Measurements from ENCODE around the gene RIPK1.
"Not testable (repeated sequence)": the region's sequence is repeated elsewhere in the genome, so short reads cannot be mapped to it uniquely, and the experiment has no call there.

Gene RIPK1

DNA sequence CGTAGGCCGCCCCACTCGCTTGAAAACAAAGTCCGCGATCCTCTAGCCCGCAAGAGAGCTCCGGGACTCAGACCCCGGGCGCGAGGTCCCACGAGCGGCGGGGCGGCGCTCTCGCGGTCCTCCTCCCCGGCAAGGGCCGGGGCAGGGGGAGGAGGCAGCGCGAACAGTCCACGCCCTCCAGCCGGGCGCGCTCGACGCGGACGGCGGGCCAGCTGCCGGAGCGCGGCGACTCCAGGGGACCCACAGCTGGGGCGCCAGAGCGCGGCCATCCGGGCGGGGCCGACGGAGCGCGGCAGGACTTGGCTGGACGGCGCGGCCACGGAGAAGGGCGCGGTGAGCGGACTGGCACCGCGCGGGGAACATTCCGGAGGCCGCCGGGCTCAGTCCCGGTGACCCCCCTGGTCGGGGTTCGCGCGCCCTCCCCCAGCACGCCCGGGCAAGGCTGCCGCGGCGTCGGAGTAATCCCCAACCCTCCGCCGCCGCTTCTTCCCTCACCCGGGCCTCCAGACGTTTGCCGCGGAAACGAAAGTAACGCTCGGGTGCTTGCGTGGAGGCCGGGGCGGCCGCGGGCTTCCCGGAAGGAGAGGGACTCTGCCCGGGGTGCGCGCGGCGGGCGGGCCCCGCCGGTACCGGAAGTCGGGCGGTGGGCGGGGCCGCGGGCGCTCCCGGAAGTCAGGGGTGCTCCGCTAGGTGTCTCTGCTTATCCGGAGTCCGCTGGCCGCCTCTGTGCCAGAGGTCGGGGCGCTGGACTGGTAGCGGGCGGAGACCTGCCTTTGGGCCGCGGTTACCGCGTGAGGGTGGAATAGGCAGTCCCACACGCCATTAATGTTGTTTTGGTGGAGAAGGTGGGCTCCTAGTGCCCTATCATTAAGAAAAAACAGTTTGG lies at the start of gene RIPK1:
Gene RIPK1 (plus strand): TSS at position 166 of the 886 bp plus-strand sequence. CDS start 8,330 bp downstream, outside the sequence.
- peak; percentile 90 to 96 (median 94) for DNase-seq (ENCODE audit: low read depth in 2 of 3, low spot score in 2 of 3)

DNA sequence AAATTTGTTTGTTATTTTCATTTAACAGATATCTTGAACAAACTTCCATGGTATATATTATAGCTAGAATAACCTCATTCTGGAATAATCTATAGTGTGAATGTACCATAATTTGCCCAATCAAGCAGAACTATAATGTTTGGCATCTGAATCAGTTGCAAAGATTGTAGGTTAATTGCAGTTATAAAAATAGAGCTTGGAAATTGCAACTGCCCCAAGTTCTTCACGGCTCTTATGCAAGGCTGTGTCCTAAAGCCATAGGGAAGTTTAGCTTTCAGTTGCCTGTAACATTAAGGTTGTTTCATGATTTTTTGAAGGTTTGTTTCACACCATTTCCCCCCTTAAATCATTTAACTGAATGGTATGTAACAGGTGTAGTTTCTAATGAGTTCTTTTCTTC lies 49.2 kb upstream of the RIPK1 start:
- no peak for DNase-seq (ENCODE audit: low read depth in 2 of 3, low spot score in 2 of 3)

DNA sequence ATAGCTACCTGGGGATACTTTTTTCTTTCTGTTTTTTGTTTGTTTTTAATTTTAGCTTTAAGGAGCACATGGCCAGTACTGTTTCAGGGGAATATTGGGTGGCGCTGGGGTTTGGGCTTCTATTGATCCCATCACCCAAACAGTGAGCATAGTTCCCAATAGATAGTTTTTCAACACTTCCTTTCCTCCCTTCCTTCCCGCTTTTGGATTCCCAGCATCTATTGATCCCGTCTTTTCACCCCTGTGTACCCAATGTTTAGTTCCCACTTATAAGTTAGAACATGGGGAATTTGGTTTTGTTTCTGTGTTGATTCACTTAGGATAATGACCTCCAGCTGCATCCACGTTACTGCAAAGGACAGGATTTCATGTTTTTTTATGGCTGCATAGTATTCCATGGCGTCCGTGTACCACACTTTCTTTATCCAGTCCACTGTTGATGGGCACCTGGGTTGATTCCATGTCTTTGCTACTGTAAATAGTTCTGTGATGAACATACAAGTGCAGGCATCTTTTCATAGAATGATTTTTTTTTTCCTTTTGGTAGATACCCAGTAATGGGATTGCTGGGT lies 48.5 kb upstream of the RIPK1 start:
- DNase-seq (ENCODE audit: low read depth in 2 of 3, low spot score in 2 of 3), result no peak

DNA sequence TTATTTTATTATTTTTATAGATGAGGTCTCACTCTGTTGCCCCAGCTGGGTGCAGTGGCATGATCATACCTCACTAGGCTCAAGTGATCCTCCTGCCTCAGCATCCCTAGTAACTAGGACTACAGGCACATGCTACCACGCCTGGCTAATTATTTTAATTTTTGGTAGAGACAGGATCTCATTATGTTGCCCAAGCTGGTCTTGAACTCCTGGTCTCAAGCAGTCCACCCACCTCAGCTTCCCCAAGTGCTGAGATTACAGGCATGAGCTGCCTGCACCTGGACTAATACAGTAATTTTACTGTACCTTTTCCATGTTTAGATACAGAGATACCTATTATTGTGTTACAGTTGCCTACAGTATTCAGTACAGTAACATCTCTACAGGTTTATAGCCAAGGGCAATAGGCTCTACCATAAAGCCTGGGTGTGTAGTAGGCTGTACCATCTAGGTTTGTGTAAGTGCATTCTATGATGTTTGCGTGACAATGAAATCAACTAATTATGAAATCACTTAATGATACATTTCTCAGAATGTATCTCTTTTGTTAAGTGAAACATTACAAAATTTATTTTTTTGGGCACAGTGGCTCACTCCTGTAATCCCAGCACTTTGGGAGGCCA lies 47.2 kb upstream of the RIPK1 start:
- not testable (repeated sequence) for DNase-seq (ENCODE audit: low read depth in 2 of 3, low spot score in 2 of 3)

DNA sequence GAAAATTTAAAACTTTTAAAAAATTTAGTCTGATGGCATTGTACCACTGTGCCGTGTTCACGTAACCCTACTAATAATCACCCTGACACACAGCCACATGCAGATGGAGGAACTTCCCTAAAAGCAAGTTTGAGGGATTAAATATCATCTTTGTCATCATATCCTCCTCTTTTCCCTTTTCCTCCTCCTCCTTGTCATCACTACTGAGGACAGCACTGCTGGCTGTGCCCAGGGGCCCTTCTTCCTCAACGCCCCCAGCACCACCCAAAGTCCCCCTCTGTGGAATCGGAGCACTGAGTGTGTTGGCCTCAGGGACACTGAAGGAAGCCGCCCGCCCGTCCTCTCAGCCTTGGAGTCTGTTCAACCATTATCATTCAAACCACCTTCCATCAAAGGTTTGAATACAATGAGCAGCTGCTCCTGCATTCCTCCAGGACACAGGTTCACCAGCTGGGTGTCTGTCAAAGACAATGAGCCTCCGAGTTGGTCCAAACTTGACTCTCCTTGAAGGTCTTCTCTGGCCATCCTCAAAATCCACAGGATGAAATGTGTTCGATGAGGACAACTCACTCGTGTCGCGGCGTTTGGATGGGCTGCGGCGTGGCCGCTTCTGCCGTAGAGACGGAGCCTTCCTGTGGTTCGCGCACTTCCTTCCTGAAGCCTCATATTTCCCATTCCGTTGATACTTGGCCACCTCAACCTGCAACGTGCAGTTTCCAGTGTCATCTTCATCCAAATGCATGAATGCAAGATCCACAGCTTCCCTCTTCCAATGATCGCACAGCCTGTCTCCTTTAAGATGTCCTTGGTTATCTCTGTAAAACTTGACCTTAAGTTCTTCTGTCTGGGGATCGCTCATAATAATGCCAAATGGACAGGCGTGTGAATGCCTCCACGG lies 45.3 kb upstream of the RIPK1 start:
- DNase-seq (ENCODE audit: low read depth in 2 of 3, low spot score in 2 of 3), result peak in 1 of 3 experiments; percentile 23

DNA sequence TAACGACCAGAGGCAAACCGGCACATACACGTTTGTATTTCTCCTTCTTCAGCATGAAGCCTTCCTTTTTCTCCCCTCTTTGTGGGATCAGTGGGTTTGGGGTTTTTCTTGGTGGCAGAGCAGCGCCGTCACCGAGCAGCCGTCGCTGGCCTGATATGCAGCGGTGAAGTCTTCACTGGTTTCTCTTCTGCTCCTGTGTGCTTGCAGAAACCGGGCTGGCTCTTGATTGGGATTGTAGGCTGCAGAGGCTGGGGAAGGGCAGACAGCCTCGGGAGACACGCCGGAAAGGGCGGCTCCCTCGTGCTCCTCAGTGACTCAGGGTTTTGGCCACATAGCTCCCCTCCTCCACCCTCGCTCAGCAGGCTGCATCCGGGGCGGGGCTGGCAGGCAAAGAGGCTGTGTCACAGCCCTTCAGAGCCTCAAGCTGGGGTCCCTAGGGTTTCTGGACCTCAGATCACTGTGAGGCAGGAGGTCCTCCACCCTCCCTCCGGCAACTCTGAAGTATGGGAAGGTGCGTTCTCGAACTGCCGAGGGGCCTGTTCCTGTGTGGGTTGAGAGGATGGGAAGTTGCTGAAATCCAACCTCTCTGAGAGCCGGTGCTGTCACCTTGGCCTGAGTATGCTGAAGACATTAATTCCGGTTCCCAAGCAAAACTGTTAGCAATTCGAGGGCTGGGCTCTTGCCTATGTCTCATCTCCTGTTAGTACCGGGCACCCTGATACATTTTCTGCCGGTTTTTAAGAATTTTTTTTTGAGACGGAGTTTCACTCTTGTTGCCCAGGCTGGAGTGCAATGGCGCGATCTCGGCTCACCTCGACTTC lies 44.4 kb upstream of the RIPK1 start:
- DNase-seq (ENCODE audit: low read depth in 2 of 3, low spot score in 2 of 3), result peak; percentile 68 to 69 (median 68)

DNA sequence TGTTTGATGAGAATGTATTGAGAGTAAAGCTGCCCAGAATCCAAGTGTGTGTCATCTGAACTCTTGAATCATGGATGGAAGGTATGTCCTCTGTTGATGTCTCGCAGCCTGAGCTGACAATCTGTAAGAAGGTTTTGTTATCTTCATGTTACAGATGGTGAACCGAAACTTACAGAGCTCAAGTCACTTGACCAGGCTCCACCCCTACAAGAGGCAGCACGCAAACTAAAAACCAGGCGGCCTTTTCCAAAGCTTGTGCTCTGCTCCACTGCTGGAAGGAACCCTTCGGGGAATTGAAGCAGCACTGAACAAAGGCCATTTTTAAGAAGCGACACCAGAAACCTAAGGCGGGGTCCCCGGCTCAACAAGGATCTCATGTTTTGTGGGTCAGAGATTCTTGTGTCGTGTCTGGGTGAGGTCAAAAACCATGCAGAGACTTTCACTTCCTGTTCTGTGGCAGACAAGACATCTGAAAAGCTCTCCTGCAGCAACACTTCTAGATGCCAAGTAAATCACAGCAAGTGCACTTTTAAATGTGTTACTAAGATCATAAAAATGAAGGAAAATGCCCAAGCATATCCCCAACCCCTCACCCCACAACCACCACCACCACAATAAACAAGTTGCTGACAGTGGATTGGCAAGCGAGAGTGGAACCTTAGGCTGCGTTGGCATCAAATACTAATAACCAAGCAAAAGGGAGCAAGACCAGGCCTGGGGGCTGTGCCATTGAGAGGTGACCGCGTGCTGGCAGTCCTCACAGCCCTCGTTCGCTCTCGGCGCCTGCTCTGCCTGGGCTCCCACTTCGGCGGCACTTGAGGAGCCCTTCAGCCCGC lies 41.3 kb upstream of the RIPK1 start:
- DNase-seq (ENCODE audit: low read depth in 2 of 3, low spot score in 2 of 3), result peak in 1 of 3 experiments; percentile 20

DNA sequence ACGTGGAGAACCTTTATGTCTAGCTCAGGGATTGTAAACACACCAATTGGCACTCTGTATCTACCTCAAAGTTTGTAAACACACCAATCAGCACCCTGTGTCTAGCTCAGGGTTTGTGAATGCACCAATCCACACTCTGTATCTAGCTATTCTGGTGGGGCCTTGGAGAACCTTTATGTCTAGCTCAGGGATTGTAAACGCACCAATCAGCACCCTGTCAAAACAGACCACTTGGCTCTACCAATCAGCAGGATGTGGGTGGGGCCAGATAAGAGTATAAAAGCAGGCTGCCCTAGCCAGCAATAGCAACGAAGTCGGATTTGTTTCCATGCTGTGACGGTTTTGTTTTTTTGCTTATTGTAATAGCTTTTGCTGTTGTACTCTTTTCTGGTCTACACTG lies 40.1 kb upstream of the RIPK1 start:
- DNase-seq (ENCODE audit: low read depth in 2 of 3, low spot score in 2 of 3), result not testable (repeated sequence)

DNA sequence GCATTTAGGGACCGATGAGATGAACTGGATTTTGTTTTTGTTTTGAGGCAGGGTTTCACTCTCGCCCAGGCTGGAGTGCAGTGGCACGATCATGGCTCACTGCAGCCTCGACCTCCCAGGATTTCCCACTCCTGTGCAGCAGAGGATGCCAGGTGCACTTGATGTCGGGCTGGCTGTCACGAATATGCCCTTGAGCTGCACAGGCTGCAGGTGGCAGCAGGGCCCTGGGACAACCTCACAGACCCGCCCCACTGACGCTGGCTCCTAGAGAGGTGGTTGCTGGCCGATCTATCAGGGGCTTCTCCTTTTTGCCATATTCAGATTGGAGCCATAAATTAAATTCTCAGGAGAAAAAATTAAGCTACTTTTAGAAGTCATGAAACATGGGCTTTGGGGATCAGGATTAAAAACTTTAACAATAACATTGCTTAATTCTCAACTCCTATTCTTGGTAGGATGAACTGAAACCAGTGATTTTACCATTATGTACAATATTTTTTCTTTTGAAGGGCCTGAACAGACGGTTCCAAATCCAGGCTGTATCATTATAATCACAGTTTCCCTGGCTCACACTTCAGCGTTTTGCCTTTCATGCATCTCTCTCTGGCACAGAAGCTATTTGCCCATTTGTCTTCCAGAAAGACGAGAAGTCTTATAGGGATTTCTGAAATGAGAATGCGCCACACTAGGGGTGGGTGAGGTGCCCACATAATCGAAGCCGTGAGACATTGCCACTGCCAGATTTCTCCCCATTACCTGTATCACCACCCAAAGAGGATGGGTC lies 36.2 kb upstream of the RIPK1 start:
- no peak for DNase-seq (ENCODE audit: low read depth in 2 of 3, low spot score in 2 of 3)

DNA sequence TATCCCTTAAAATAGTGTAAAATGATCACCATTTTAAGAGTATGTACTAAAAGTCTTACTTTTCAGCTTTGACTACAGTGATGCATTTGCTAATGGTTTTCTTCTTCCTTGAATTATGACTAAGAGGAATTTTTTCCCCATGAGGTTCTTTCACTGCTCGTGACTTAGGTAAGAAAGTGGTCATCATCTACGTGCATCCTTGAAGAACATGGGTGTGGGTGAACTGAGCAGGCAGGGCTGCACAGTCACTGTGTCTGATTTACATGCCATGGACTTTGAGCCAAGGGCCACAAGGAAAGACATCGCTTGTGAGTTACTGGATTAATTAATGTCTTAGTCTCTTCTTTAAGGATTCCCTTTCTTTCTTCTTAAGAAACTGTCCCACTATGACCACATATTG lies 35.3 kb upstream of the RIPK1 start:
- no peak for DNase-seq (ENCODE audit: low read depth in 2 of 3, low spot score in 2 of 3)

DNA sequence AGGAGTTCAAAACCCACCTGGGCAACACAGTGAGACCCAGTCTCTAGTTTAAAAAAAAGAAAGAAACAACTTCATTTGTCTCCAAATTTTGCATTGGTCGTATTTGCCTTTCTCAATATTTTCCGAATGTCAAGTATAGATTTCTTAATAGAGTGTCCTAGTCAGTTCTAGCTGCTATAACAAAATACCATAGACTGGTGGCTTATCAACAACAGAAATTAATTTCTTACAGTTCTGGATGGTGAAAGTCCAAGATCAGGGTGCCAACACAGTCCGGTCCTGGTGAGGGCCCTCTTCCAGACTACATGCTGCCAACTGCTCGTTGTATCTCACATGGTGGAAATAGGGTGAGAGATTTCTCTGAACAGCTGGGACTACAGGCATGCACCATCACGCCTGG lies 34.6 kb upstream of the RIPK1 start:
- DNase-seq (ENCODE audit: low read depth in 2 of 3, low spot score in 2 of 3), result no peak

DNA sequence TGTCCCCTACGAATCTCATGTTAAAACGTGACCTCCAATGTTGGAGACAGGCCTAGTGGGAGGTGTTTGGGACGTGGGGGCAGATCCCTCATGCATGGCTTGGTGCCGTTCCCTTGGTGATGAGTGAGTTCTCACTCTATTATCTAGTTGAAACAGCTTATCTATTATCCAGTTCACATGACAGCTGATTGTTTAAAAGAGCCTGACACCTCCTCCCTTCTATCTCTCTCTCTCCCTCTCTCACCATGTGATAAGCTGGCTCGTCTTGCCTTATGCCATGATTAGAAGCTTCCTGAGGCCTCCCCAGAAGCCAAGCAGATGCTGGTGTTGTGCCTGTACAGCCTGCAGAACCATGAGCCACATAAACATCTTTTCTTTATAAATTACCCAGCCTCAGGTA lies 32.9 kb upstream of the RIPK1 start:
- DNase-seq (ENCODE audit: low read depth in 2 of 3, low spot score in 2 of 3), result no peak

DNA sequence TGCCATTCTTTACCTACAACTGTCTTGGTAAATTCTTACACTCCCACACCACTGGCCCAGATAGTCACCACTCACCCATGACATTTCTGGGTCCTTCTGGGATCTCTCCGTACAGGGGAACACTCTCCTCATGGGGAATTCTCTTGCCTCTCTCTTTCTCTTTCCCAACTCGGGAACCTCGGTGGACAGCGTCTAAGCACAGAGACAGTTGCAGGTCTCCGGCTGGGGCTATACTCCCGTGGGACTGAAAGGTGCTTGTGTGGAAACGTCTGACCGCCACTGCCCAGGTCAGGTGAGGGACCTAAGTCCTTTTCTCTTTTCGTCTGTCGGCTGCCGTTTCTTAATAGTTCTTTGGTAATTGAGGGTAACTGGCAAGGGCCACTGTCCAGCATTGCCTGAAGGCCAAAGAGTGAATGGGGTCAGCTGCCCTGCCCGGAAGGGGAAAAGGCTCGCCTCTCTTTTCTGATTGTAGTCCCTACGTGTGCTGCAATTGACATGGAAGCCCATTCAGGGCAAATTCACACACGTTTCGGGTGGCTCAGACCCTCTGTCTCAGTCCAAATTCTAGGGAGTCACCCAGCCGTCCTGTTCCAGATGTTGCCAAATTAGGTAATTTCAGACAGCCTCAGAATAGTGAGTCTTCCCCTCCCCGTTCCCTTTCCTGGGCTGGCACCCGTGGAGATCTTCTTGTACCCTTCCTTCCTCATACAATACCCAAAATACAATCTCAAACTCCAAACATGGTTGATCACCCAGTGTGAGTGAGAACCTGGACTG lies 31.2 kb upstream of the RIPK1 start:
- DNase-seq (ENCODE audit: low read depth in 2 of 3, low spot score in 2 of 3), result no peak

DNA sequence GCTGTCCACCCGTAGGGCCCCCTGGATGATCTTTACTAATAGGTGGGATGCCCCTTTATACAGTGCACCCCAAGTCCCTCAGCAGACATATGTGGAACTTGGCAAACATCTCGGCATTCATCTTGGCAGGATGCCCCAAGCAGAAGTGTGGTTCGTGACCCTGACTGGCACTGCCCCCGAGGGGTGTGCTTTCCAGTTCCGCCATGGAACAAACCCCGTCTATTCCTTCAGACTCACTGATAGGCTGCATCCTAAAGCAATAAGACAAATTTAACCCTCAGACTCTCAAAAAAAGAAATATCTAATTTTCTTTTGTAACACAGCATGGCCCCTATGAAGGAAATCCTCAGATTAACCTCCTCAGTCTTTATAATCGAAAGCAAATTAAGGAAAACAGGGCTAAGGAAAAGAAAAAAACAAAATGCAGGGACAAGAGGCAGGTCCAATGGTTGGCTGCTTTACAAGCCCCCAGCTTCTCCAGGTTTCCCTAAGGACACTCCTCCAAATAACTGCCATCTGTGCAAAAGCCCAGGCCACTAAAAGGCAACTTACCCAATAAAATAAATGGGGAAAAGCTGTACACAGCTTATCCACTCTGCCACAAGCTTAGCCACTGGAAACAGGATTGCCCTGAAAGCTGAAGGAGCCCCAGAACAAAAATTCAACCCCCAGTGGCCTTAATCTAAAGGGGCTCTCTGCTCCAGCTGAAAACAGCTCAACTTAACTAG lies 30.5 kb upstream of the RIPK1 start:
- DNase-seq (ENCODE audit: low read depth in 2 of 3, low spot score in 2 of 3), result no peak

DNA sequence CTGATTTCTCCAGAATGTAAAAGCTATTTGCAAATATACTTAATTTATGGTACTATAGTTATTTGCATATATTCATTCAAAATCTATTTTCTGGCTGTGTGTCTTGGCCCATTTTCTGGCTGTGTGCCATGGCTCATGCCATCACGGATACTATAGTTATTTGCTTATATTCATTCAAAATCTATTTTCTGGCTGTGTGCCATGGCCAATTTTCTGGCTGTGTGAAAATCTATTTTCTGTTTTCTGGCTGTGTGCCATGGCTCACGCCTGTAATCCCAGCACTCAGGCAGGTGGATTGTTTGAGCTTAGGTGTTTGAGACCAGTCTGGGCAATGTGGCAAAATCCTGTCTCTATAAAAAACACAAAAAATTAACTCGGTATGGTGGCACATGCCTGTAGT lies 28.9 kb upstream of the RIPK1 start:
- DNase-seq (ENCODE audit: low read depth in 2 of 3, low spot score in 2 of 3), result no peak

DNA sequence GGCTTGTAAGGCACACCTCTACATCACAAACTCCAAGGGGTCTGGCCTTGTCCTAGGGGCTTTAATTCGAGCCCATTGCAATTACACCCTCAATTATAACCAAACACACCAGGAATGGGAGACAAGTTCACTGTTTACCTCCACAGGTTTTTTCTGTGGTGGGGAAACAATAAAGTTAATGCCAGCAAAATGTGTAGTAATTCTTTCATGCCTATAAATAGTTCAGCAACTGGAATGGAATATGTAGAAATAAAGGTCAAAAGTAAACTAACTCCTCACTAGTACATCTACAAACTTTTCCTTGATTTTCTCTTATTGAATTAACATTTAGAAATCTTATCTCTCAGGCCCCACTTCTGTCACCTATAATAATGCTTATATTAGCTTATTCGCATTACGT lies 27.1 kb upstream of the RIPK1 start:
- no peak for DNase-seq (ENCODE audit: low read depth in 2 of 3, low spot score in 2 of 3)

DNA sequence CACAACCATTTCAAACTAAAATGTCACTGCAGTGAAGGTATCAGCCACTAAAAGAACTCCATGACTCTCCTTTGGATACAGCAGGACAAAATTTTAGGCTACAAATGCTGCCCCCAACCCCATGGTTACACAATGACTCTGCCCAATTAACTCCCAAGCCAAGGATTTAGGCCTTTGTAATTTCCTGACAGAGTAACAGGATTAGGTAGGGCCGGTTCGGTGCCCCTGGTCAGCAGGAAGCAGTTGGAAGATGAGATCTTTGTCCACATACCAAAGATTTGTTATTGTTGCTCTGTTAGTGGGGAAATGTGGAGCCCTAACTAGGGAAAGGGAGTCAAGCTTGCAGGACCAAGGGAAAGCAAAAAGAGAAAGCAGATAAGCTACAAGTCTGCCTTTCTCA lies 26.7 kb upstream of the RIPK1 start:
- DNase-seq (ENCODE audit: low read depth in 2 of 3, low spot score in 2 of 3), result no peak

Measured in activated CD8-positive, alpha-beta memory T cell treated with anti-CD3 and anti-CD28 coated beads for 48 hours (primary cell).